SKM-1 (cell line): ENCODE data around the gene IRF2BP2.

Experiments used
- DNase-seq: peaks from one replicate; lab custom pipeline; 2025; ENCODE audit not compliant: unreplicated experiment; lab: John Stamatoyannopoulos, UW

Gene IRF2BP2

DNA sequence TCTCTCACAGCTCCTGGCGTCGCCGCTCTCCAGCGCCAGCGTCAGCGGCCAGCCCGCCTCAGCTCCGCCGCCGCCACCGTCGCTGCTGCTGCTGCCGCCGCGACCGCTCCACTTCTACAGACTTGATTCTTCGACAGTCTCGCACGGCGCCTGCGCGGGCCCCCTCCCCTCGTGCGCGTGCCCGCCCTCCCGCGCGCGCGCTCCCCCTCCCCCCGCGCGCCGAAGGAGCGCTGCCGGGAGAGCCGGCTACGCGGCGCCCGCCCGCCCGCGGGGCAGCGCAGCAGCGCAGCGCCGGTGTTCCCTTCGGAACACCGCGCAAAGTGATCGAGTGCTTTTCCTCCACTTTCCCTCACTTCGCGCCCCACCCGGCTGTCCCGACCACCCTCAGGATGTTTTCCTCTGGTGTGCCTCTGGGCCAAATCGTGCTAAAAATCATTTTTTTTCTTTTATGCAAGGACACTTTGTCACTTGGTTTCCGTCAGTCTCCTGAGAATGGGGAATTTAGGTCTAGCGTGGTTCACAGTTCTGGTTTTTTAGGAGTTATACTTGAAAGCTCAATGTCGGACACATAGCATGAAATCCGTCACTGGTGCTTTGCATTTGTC, at the start of gene IRF2BP2:
Gene IRF2BP2, minus strand, starts transcription at position 118 of the 605 bp plus-strand sequence. CDS start 684 bp downstream, outside the sequence.
- peak; percentile 94 for DNase-seq

- DNase-seq = no peak
Measured at GRCh38 chr1:234659538-234659937, 49.6 kb upstream of the IRF2BP2 start.

DNA sequence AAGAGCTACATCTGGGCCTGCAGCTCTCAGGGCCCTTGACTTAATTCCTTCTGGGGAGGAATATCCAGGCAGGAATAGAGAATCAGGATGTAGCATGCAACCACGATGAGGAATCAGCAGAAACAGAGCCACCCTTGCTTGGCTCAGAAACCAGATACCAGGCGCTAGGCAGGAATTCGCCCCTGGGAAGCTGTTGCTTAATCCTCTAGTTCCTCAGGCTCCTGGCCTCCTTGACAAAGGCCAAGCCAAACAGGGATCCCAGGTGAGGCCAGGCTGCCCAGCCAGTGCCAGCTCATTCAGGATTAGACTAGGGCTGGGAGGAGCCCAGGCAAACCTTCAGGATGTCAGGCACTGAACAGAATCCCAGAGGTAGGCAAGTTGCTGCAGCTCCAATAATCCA, 48.2 kb upstream of the IRF2BP2 start:
- DNase-seq = no peak

GRCh38 chr1:234656944-234657654, 47.1 kb upstream of the IRF2BP2 start:
- peak; percentile 93 for DNase-seq

DNA sequence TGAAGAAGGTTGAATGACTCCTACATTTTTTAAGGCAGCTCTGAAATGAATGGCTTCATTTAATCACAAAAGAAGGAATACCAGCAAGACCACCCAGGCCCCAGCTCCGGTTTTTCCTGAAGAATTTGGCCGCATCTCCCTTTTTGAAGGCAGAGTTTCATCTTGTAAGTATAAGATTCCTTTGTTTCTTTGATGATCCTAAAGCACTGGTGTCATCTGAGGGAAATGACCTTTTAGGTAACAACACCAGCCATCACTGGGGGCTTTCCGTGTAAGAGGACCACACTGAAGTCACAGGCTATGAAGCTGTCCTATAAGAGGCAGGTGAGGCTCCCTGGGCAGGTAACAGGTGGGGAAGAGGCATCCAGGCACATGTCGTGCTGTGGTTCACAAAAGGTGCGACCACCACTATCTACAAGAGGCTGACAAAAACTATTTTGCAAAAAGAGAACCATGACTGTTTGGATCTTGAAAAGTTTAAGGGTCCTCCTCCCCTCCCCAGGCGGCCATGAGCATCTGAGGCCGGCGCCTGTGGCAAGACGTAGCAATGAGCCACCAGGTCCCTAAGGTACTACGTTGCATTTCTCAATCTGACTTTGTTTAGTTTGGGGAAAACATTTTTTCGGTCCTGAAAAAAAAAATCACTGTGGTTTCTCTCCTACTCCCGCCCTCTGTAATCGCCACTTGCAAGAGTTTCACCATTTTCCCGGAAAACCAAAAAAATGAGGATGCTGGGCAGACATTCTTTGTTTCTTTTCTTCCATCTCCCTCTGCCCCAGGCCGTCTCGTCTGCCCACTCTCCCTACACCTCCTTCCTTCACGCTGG, 46.3 kb upstream of the IRF2BP2 start:
- DNase-seq = no peak

DNA sequence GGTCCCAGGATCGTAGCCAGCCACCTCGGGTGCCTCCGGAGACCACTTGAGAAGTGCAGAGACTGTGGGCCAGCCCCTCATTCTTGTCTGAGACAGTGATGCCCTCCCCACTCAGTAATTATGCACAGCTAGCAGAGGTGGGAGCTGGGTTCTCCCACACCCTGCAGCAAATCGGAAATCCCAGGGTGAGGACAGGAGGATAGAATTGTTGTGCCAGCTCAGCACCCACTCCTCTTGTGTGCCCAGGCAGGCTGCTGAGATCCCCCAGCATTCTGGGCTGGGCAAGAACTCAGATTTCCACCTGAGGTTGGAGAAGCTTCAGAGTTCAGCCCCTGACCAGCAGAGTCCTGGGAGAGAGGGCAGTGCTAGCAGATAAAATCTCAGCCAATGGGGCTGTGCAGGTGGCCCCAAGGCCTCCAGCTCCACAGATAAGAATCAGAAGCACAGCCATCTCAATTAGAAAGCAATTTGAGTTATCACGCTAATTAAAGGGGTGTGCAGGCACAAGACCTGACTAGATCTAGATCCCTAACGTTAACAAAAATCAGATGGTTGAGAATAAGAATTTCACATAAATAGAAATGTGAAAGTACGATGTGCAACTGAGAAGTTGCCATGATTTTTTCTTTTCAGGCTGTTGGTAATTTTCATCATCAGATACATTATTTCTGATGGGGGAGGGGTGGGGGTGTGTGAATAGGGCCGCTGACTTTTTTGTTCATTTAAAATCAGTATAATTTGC, 45.5 kb upstream of the IRF2BP2 start:
- DNase-seq = no peak

DNA sequence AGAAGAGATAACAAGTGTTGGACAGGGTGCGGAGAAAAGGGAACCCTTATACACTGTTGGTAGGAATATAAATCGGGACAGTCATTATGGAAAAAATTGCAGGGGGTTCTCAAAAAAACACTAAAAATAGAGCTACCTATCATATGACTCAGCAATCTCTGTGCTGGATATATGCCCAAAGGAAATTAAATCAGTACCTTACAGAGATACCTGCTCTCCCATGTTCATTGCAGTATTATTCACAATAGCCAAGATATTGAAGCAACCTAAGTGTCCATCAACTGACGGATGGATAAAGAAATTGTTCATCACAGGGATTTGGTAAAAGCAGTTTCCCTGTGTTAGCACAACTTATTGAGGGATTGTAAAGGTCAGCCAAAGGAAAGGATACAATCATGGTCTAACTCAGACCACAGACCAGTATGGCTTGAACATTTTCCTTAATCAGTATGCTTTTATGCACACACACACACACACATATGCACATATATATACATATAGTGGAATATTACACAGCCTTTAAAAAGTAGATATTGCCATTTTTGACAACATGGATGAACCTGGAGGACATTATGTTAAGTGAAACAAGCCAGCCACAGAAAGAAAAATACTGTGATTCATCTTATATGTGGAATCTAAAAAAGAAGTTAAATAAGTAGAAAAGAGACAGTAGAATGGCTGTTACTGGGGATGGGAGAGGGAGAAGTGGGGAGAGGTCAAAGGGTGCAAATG, 44.2 kb upstream of the IRF2BP2 start:
- DNase-seq = no peak

DNA sequence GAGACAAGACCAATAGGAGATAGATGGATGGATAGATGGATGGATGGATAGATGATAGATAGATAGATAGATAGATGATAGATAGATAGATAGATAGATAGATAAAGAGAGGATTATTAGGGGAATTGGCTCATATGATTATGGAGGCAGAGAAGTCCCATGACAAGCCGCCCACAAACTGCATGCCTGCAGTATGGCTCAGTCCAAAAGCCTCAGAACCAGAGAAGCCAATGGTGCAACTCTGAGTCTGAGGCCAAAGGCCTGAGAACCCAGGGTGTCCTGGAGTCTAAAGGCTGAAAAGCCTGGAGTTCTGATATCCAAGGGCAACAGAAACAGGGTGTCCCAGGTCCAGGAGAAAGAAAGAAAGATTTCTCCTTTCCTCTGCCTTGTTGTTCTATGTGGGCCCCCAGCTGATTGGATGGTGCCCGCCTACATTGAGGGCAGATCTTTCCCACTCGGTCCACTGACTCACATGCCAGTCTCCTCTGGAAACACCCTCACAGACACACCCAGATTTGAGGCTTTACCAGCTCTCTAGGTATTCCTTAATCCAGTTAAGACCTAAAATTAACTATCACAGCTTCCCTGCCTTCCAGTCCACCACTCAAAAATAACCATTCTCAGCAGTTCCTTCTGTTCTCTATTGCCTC, 39.6 kb upstream of the IRF2BP2 start:
- no peak for DNase-seq

GRCh38 chr1:234647758-234648157, 37.8 kb upstream of the IRF2BP2 start:
- DNase-seq = no peak

DNA sequence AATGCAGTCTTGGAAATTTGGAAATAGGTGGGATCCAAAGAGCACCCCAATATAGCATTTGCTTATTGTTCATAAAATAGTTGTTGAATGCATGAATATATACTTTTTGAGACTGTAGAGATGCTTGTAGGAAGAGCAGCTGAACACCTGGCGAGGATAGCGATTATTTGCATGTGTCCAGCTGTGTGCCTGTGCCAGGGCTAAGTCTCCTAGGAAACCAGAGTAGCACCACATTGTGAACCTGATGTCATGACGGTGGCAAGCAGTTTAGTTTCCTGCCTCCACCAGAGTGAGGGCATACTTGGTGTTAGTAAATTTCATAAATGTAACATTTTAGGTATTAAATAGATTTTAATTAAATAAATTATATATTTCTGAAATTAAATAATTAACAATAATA, 37.3 kb upstream of the IRF2BP2 start:
- no peak for DNase-seq

DNA sequence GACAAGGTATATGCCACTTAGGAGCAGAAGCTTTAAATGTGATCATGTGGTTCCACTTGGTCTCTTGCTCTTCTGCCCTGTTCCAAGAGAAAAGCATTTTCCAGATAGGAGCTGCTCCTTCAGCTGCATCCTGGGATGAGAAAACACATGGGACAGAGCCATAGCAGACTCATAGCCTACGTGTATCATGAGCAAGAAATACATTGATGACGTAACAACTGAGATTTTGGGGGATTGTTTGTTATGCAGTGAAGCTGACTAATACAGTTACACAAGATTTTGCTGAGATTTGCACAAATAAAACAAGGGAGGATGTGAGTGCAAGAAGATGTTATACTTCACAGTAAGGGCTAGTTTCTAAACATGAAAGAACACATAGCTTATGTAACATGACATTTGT, 36.0 kb upstream of the IRF2BP2 start:
- DNase-seq = no peak

DNA sequence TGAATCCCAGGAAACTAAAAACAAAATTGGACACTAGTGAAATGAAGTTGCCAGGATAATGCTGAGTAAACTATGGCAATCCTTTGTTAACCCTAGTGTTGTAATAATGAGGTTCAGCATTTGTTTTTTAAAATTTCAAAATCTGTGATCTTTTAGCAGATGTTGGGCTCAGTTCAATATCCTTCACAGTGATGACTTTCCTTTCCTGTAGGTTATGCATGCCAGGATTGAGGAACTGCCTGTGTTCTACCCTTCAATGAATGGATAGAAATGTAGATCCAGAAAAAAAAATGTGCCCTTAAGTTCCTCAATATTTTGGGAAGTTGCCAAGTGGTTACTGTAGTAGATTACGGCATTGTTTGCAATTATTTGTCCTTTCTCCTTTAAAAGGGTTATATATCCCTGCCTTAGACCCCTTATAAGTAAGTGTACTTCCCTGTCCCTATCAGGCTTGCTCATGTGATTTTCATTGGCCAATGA, 35.5 kb upstream of the IRF2BP2 start:
- peak; percentile 90 for DNase-seq

- DNase-seq = no peak
Measured at GRCh38 chr1:234644928-234645327, 35.0 kb upstream of the IRF2BP2 start.

DNA sequence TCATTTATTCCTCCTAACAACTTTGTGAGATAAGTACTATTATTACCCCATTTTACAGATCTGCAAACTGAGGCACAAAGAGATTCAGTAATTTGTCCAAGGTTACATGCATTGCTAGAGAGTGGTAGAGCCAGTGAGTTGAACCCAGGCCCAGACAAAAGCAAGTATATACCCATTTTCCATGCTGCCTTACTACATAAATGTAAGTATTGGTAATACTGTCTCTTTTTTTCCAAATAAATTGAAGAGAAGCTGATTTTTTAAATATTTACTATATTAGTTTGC, 33.8 kb upstream of the IRF2BP2 start:
- no peak for DNase-seq

DNA sequence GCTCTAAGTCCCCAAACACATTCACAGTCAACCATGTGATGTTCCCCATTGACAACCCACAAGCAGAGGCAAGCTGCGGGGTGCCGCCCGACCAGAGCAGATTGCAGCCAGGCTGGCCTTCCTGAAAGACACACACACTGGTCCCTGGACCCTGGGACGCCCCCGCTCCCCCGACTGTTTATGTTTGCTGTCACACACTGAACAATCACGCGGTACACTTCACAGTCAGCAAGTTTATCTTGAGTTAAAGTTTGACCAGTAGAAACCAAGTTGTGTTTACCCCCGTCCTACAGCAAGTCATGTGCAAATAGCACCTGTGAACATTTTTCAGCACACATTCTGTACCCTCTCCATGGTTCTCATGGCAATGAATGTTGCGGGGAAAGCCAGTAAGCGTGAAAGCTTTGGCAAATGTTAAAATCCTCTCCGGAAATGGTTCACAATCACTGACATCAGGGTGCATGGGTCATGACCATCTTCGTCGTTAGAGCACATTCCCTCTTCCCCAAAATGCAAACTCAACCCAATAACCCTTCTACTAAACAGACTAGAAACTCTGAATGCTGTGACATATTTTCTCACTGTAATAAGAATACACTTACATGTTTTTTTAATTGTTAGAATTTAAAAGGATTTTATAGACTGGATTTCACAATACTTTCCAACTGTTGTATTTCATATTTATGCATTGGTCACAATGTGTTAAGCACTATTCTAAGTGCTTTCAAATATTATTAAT, 33.3 kb upstream of the IRF2BP2 start:
- DNase-seq = no peak

- DNase-seq = no peak
Measured at GRCh38 chr1:234642428-234642827, 32.5 kb upstream of the IRF2BP2 start.

- DNase-seq = no peak
Measured at GRCh38 chr1:234639961-234640360, 30.0 kb upstream of the IRF2BP2 start.

DNA sequence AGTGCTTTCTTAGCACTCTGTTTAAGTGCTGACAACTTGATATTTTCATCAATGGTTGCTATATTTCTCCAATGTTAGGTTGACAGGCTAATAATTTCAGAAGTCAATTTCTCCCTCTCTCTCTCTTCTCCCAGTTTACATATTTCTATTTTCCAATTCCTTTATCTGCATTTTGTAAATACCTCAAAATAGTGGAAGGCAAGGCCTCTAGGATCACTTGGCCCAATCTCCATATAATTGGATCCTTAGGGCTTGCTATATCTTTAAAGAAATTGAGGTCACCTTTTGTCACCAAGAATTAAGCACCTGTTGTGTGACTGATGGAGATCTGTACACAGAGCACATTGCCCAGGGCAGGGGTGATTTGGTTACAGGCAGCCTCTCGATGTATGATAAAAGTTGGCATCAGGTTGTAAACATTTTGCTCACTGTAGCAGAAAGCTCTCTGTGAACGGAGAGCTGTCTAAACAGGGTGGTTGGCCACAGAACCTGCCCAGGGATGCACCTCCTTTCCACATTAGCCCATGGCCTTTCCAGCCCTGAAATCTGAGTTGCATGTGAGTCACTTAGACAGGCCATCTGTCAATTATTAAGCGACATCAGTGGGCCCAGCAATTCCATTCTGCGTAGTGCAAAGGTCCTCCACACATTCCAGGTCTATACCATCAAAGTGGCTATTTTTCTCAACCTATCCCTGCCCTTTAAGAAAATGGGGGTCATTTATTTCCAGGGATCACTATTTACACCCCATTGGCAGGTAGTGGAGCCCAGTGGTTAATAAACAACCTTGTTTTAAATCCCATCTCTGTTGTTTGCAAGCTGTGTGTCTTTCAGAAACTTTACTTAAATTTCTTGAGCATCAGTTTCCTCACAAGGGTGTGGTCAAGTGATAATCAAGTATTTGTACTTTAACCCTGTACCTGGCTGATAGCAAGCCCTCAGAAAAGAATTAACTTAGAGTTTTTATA, 29.1 kb upstream of the IRF2BP2 start:
- DNase-seq = no peak
